WTC11 (cell line): ENCODE data around the gene TST. TPM values are rescaled to one million over a fixed set of nuclear protein-coding genes. Genes with fewer than 3 reads are reported as not detected.

ENCODE experiments used
- ATAC-seq: fragments of 200-7000 bp; cut with Tn5 transposase; 2 replicates; pipeline ENCODE4 v1.10.0; 2021; ENCODE audit warnings: mild to moderate bottlenecking, moderate library complexity
- CTCF ChIA-PET: fragments of 300-600 bp; sonication (Branson Sonifier 250); formaldehyde crosslinking; loops from one replicate; lab custom pipeline; 2021; ENCODE audit warnings: antibody characterized with exemption; lab: Charles Lee
- POLR2A ChIA-PET: fragments of 350-600 bp; sonication (Branson Sonifier 250); formaldehyde crosslinking; loops from one replicate; lab custom pipeline; 2021; ENCODE audit warnings: antibody characterized with exemption; lab: Charles Lee
- DNase-seq: peaks from one replicate; pipeline ENCODE4 v3.0.0; 2021; ENCODE audit warnings: low spot score
- H3K27ac Mint-ChIP-seq: 2 replicates; pipeline ENCODE4 v1.8.0; 2021; ENCODE audit warnings: mixed read lengths
- H3K27me3 Mint-ChIP-seq: 2 replicates; pipeline ENCODE4 v1.8.0; 2021; ENCODE audit warnings: low read depth, mild to moderate bottlenecking, moderate library complexity, mixed read lengths
- H3K36me3 Mint-ChIP-seq: 2 replicates; pipeline ENCODE4 v1.8.0; 2021; ENCODE audit warnings: mixed read lengths
- H3K4me1 Mint-ChIP-seq: 2 replicates; pipeline ENCODE4 v1.8.0; 2022; ENCODE audit warnings: mixed read lengths
- H3K4me3 Mint-ChIP-seq: 2 replicates; pipeline ENCODE4 v1.8.0; 2021; ENCODE audit warnings: mild to moderate bottlenecking, moderate library complexity, mixed read lengths
- H3K9me3 Mint-ChIP-seq: 2 replicates; pipeline ENCODE4 v1.8.0; 2021; ENCODE audit warnings: mixed read lengths
- AR ChIP-seq: fragments of 250-450 bp; sonication (Bioruptor Pico); IDR thresholded peaks from 2 replicates; pipeline ENCODE4 v1.9.0; 2021; ENCODE audit warnings: mild to moderate bottlenecking
- ATF1 ChIP-seq: sonication (generic); formaldehyde crosslinking; IDR thresholded peaks from 2 replicates; pipeline ENCODE4 v1.8.1; 2023; ENCODE audit warnings: mild to moderate bottlenecking, moderate library complexity, missing genetic modification reagents
- ATF3 ChIP-seq: sonication (generic); formaldehyde crosslinking; conservative IDR thresholded peaks from 2 replicates; pipeline ENCODE4 v1.8.1; 2022; ENCODE audit warnings: mild to moderate bottlenecking, missing genetic modification reagents
- ATF6 ChIP-seq: sonication (generic); formaldehyde crosslinking; IDR thresholded peaks from 2 replicates; pipeline ENCODE4 v1.8.1; 2023; ENCODE audit warnings: mild to moderate bottlenecking, missing genetic modification reagents
- ERG ChIP-seq: fragments of 250-450 bp; sonication (Bioruptor Pico); IDR thresholded peaks from 2 replicates; pipeline ENCODE4 v1.8.0; 2021; ENCODE audit warnings: mild to moderate bottlenecking
- FOXK1 ChIP-seq: sonication (generic); formaldehyde crosslinking; IDR thresholded peaks from 2 replicates; pipeline ENCODE4 v1.8.0; 2022; ENCODE audit warnings: mild to moderate bottlenecking, moderate library complexity, missing genetic modification reagents
- FOXP1 ChIP-seq: sonication (generic); formaldehyde crosslinking; IDR thresholded peaks from 2 replicates; pipeline ENCODE4 v1.8.0; 2022; ENCODE audit warnings: missing genetic modification reagents, mild to moderate bottlenecking, moderate library complexity, borderline replicate concordance
- MLX ChIP-seq: sonication (generic); formaldehyde crosslinking; IDR thresholded peaks from 2 replicates; pipeline ENCODE4 v1.8.1; 2023; ENCODE audit warnings: mild to moderate bottlenecking, missing genetic modification reagents, moderate library complexity
- NR3C1 ChIP-seq: sonication (generic); formaldehyde crosslinking; conservative IDR thresholded peaks from 2 replicates; pipeline ENCODE4 v1.8.1; 2023; ENCODE audit warnings: low read depth, mild to moderate bottlenecking, missing genetic modification reagents
- PRDM15 ChIP-seq: sonication (generic); formaldehyde crosslinking; IDR thresholded peaks from 2 replicates; pipeline ENCODE4 v1.8.0; 2022; ENCODE audit warnings: missing genetic modification reagents
- PREB ChIP-seq: sonication (generic); formaldehyde crosslinking; IDR thresholded peaks from 2 replicates; pipeline ENCODE4 v1.8.1; 2022; ENCODE audit warnings: mild to moderate bottlenecking, missing genetic modification reagents, moderate library complexity, borderline replicate concordance
- SMAD3 ChIP-seq: sonication (generic); formaldehyde crosslinking; IDR thresholded peaks from 2 replicates; pipeline ENCODE4 v1.8.0; 2022; ENCODE audit warnings: missing genetic modification reagents, mild to moderate bottlenecking, borderline replicate concordance
- USF2 ChIP-seq: sonication (generic); formaldehyde crosslinking; IDR thresholded peaks from 2 replicates; pipeline ENCODE4 v1.8.1; 2023; ENCODE audit warnings: mild to moderate bottlenecking, missing genetic modification reagents, moderate library complexity
- ZBTB21 ChIP-seq: sonication (generic); formaldehyde crosslinking; IDR thresholded peaks from 2 replicates; pipeline ENCODE4 v1.8.1; 2023; ENCODE audit warnings: mild to moderate bottlenecking, missing genetic modification reagents, borderline replicate concordance
- ZMAT4 ChIP-seq: fragments of 250-450 bp; sonication (Bioruptor Pico); IDR thresholded peaks from 2 replicates; pipeline ENCODE4 v1.9.0; 2021; ENCODE audit warnings: mild to moderate bottlenecking
- ZNF263 ChIP-seq: sonication (generic); formaldehyde crosslinking; IDR thresholded peaks from 2 replicates; pipeline ENCODE4 v1.8.1; 2022; ENCODE audit warnings: low read depth, mild to moderate bottlenecking, moderate library complexity, missing genetic modification reagents
- ZNF281 ChIP-seq: sonication (generic); formaldehyde crosslinking; IDR thresholded peaks from 2 replicates; pipeline ENCODE4 v1.8.0; 2023; ENCODE audit warnings: mild to moderate bottlenecking, missing genetic modification reagents
- ZNF671 ChIP-seq: fragments of 250-450 bp; sonication (Bioruptor Pico); IDR thresholded peaks from 2 replicates; pipeline ENCODE4 v1.8.0; 2021; ENCODE audit warnings: mild to moderate bottlenecking
- total RNA-seq: library from RNA; stranded (reverse); gene quantifications from 3 replicates; pipeline ENCODE4 v1.2.3, GENCODE V29; 2021

The TST gene
- total RNA-seq, 1 experiment from 2014 or later: 24.4 TPM

GRCh38 chr22:37028692-37029674 lies 9.7 kb upstream of the TST start:
- POLR2A ChIA-PET: interaction anchor here (1.6 kb wide), 1 partner anchor 10 kb away, joined by 5 read pairs; the partner anchor contains the start of genes MPST and TST
- H3K4me1 Mint-ChIP-seq: peaks cover 35% of the 10 kb centered on the region
- no peak overlapping the region for H3K4me3 Mint-ChIP-seq
- H3K9me3 Mint-ChIP-seq: no peaks in the 10 kb centered on the region
- peaks cover 26% of the 10 kb centered on the region for H3K36me3 Mint-ChIP-seq
- H3K27me3 Mint-ChIP-seq: no peaks in the 10 kb centered on the region; the same call in 1 of the 2 replicates
- no peak for DNase-seq
- CTCF ChIA-PET: interaction anchor here (1.2 to 4.9 kb wide), 4 partner anchors 8 to 23 kb away, joined by 3 to 38 read pairs (median 4); partner anchors contain the start of genes KCTD17, MPST and TST
- H3K27ac Mint-ChIP-seq: no peak overlapping the region
- ATAC-seq: no peak
- TF ChIP-seq ZMAT4 (CRISPR knock-in tag) (no peak), NR3C1 (CRISPR knock-in tag) (no peak), PRDM15 (no peak), ATF3 (CRISPR knock-in tag) (no peak), ZNF263 (no peak), SMAD3 (CRISPR knock-in tag) (no peak), ZBTB21 (no peak), MLX (CRISPR knock-in tag) (no peak), USF2 (CRISPR knock-in tag) (no peak), ZNF671 (no peak), ZNF281 (no peak), FOXP1 (CRISPR knock-in tag) (no peak), ERG (CRISPR knock-in tag) (no peak), ATF6 (CRISPR knock-in tag) (no peak), FOXK1 (no peak), ATF1 (no peak), AR (CRISPR knock-in tag) (no peak), PREB (CRISPR knock-in tag) (no peak)
